GM19463 (cell line): ENCODE measurements around the gene KHDC4.
A peak's percentile ranks its signal among the peaks of the same experiment; 100 is the strongest.

ENCODE experiments used
- ATAC-seq: cut with Tn5 transposase; IDR thresholded peaks from one replicate; pipeline ENCODE4 v1.9.1; 2021; ENCODE audit warnings: mild to moderate bottlenecking, moderate library complexity; ENCODE audit not compliant: unreplicated experiment

Gene KHDC4

GRCh38 chr1:155934097-155934935 lies at the start of gene KHDC4:
Gene KHDC4 (minus strand): TSS chr1:155934413. CDS start chr1:155934373, 40 bp downstream.
- ATAC-seq: peak; percentile 92

GRCh38 chr1:155983191-155984024 lies 49.2 kb upstream of the KHDC4 start:
- ATAC-seq: no peak

GRCh38 chr1:155982106-155982505 lies 47.9 kb upstream of the KHDC4 start:
- ATAC-seq: no peak

- ATAC-seq: no peak
These were observed 47.3 kb upstream of the KHDC4 start for GRCh38 chr1:155981266-155982088.

- ATAC-seq: no peak
These were observed 45.6 kb upstream of the KHDC4 start for GRCh38 chr1:155979597-155980343.

- ATAC-seq: no peak
These were observed 44.8 kb upstream of the KHDC4 start for GRCh38 chr1:155978973-155979429.

- no peak for ATAC-seq
These were observed 44.2 kb upstream of the KHDC4 start, which contains the start of gene ARHGEF2 for GRCh38 chr1:155978325-155978972. Gene ARHGEF2 (minus strand): TSS chr1:155978547. CDS start chr1:155978427, 120 bp downstream.

- no peak for ATAC-seq
These were observed 43.6 kb upstream of the KHDC4 start for GRCh38 chr1:155977690-155978324.

- ATAC-seq: no peak
These were observed 42.9 kb upstream of the KHDC4 start for GRCh38 chr1:155976913-155977689.

- ATAC-seq: no peak
These were observed 42.1 kb upstream of the KHDC4 start for GRCh38 chr1:155976062-155976912.

GRCh38 chr1:155975375-155976061 lies 41.3 kb upstream of the KHDC4 start:
- no peak for ATAC-seq

GRCh38 chr1:155974208-155975115 lies 40.2 kb upstream of the KHDC4 start:
- ATAC-seq: no peak

- no peak for ATAC-seq
These were observed 39.5 kb upstream of the KHDC4 start for GRCh38 chr1:155973723-155974122.

GRCh38 chr1:155971910-155972809 lies 37.9 kb upstream of the KHDC4 start:
- no peak for ATAC-seq
